ENCODE measurements around the gene BTNL9.

DNA sequence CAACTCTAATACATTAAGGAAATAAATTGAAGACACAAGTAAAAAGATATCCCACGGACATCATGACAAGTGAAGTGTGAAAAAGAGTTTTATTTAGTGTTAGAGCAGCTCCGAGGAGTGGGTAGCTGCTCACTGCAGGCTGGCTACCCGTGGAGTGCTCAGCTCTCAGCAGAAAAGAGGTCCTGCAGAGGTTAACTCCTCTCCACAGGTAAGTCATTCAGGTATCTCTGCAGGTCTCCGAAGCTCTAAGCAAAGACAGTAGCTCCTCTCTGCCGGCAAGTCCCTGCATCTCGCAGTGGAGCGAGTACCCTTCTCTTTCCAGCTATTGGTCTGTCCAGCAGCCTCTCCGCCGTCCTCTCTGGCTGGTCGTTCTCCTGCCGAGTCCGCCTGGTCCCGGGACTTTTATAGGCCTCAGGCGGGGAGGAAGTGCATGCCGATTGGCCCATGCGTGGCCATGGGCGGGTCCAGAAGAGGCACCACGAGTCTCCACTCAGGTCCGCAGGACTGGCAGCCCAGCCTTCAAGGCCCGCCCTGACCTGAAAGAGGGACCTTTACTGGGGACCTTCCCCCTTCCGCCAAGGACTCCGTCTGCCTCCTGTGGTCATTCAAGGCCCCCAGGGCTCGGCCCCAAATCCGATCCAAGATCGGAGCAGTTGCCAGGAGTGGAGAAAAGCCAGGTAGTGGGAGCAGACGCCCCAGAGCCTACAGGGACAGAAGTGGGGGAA lies 29.9 kb downstream of the BTNL9 start:
- TF ChIP-seq POLR2AphosphoS5 (IDR thresholded peaks at IDR 0.05; ENCODE audit: low read depth, low read length) (peak; percentile 74), SIN3A (IDR thresholded peaks at IDR 0.05; ENCODE audit: borderline replicate concordance, insufficient read depth, low read depth, low read length) (no peak)
